ENCODE measurements around the gene IRAK3. TPM values are rescaled to one million over a fixed set of nuclear protein-coding genes. Genes with fewer than 3 reads are reported as not detected.

IRAK3 gene
- total RNA-seq, 1 experiment from 2014 or later: not detected

Other genes starting within 250 kb of the IRAK3 start
- 5.5 and 8.5 TPM in 2 replicates for gene LLPH, start 58.5 kb upstream of the IRAK3 start, total RNA-seq (2014; rRNA removed; shearing (Covaris generic))
- gene TMBIM4, start 19.2 kb upstream of the IRAK3 start, total RNA-seq (2014; rRNA removed; shearing (Covaris generic)): 27.7 and 30.7 TPM in 2 replicates
- 1.7 and 2.1 TPM in 2 replicates for gene HELB, start 113.3 kb downstream of the IRAK3 start, total RNA-seq (2014; rRNA removed; shearing (Covaris generic))